ENCODE data around the gene CDHR5.

- TF ChIP-seq CTCF (IDR thresholded peaks at IDR 0.05) (no peak), POLR2A (IDR thresholded peaks at IDR 0.05) (no peak)
These were observed 11.3 kb downstream of the CDHR5 start for GRCh38 chr11:613369-613968.

Measured in vagina (tissue), 2 donors.